Measurements from ENCODE around the gene TPO. TPM values are rescaled to one million over a fixed set of nuclear protein-coding genes. Genes with fewer than 3 reads are reported as not detected.

The TPO gene
- total RNA-seq, 4 donors from 2014 or later = 0.70 to 46.2 (median 6.8) TPM

DNA sequence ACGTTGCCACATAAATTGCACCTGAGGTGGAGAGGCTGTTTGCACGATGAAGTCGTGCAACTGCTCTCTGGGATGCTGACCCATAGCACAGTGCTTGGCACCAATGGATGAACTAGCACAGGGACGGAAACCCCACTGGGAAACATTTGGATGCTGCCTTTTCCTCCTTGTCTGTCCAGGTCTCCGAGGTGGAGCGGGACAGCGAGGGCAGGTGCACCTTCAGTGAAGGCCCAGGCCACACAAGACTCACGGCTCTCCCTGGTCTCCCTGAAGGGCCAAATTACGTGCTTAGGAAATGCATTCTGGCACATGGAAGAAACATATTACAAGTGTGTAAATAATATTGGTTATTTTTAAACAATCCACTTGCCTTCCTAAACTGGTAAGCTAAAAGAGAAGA, 70.3 kb downstream of the TPO start:
- DNase-seq = peak in 1 of 3 donors; percentile 11
- TF ChIP-seq, protein P1, sequence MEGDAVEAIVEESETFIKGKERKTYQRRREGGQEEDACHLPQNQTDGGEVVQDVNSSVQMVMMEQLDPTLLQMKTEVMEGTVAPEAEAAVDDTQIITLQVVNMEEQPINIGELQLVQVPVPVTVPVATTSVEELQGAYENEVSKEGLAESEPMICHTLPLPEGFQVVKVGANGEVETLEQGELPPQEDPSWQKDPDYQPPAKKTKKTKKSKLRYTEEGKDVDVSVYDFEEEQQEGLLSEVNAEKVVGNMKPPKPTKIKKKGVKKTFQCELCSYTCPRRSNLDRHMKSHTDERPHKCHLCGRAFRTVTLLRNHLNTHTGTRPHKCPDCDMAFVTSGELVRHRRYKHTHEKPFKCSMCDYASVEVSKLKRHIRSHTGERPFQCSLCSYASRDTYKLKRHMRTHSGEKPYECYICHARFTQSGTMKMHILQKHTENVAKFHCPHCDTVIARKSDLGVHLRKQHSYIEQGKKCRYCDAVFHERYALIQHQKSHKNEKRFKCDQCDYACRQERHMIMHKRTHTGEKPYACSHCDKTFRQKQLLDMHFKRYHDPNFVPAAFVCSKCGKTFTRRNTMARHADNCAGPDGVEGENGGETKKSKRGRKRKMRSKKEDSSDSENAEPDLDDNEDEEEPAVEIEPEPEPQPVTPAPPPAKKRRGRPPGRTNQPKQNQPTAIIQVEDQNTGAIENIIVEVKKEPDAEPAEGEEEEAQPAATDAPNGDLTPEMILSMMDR (IDR thresholded peaks at IDR 0.05) = no peak
- no peak for TF ChIP-seq POLR2A (IDR thresholded peaks at IDR 0.05)
- H3K36me3 ChIP-seq = no peaks in the 10 kb centered on the region
- H3K27ac ChIP-seq = no peak overlapping the region
- no peaks in the 10 kb centered on the region for H3K4me1 ChIP-seq
- H3K9me3 ChIP-seq = no peaks in the 10 kb centered on the region
- no peaks in the 10 kb centered on the region for H3K27me3 ChIP-seq
- no peak overlapping the region for H3K4me3 ChIP-seq

GRCh38 chr2:1484131-1484884, 71.0 kb downstream of the TPO start:
- Histone ChIP-seq H3K4me1 (no peaks in the 10 kb centered on the region), H3K27ac (no peak overlapping the region), H3K36me3 (no peaks in the 10 kb centered on the region), H3K27me3 (no peaks in the 10 kb centered on the region), H3K4me3 (no peak overlapping the region), H3K9me3 (peaks cover 0 to 5% (median 0%) of the 10 kb centered on the region in 4 donors)
- DNase-seq = peak in 1 of 3 donors; percentile 37
- TF ChIP-seq, protein P1 (IDR thresholded peaks at IDR 0.05) = no peak
- TF ChIP-seq POLR2A (IDR thresholded peaks at IDR 0.05) = no peak

DNA sequence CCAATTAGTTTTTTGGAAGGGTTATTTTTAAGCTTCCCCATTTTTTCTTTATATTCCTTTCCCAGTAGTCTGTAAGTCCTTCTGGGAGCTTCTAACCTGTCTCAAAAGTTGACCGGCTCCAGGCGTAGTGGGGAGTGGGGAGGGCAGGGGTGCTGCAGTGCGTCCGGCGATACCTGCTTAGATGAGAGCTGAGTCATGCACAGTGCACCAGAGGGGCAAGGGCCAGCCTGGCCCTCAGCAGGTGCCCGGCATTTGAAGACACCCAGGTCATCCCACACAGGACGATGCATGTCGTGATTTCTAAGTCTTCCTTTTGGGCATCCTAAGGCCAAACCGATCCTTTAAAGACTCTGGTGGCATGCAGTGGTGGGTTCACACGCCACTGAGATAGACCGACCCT, 73.4 kb downstream of the TPO start:
- Histone ChIP-seq H3K4me3 (no peak overlapping the region), H3K36me3 (no peaks in the 10 kb centered on the region), H3K27ac (no peak overlapping the region), H3K27me3 (no peaks in the 10 kb centered on the region), H3K9me3 (peaks cover 0 to 5% (median 0%) of the 10 kb centered on the region in 4 donors), H3K4me1 (no peaks in the 10 kb centered on the region)
- TF ChIP-seq POLR2A (IDR thresholded peaks at IDR 0.05) = no peak
- TF ChIP-seq, protein P1 (IDR thresholded peaks at IDR 0.05) = no peak
- no peak for DNase-seq

DNA sequence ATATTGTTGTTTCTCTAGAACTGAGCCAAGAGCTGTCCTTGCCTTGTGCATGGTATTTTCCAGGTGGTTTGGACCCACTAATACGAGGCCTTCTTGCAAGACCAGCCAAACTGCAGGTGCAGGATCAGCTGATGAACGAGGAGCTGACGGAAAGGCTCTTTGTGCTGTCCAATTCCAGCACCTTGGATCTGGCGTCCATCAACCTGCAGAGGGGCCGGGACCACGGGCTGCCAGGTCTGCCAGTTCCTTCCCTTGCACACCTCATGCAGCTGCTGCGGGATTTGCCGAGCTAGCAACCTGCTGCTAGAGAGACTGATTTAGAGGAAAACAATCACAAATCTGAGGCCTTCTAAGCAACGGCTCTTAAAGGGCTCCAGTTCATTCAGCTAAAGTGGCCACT, 74.5 kb downstream of the TPO start:
- H3K27ac ChIP-seq = no peak overlapping the region
- H3K9me3 ChIP-seq = peaks cover 0 to 5% (median 0%) of the 10 kb centered on the region in 4 donors
- no peak for TF ChIP-seq POLR2A (IDR thresholded peaks at IDR 0.05)
- TF ChIP-seq, protein P1 (IDR thresholded peaks at IDR 0.05) = no peak
- no peaks in the 10 kb centered on the region for H3K4me1 ChIP-seq
- no peaks in the 10 kb centered on the region for H3K36me3 ChIP-seq
- DNase-seq = no peak
- no peaks in the 10 kb centered on the region for H3K27me3 ChIP-seq
- no peak overlapping the region for H3K4me3 ChIP-seq

DNA sequence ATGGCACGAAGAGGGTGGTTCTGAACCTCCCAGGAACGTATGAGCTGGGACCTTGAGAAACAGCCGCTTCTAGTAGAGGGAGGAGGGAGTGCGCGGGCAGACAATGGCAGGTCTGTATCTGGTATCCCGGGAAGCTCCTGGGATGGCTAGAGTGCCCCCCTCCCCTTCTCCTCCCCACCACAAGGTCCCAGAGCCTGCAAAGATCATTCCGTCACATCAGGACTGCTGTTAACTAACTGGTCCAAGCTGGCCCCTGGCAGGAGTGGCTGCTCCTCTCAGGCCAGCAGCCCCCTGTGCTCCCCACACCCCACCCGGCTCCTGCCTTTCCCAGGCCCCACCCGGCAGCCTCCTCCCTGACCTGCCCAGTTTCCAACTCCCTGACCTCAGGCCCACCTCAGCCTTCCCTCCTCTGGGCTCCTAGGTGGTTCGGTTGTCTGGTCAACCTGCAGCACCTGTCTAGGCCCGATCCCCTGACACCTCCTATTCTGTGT, 75.0 kb downstream of the TPO start:
- Histone ChIP-seq H3K4me3 (no peak overlapping the region), H3K27me3 (no peaks in the 10 kb centered on the region), H3K27ac (no peak overlapping the region), H3K9me3 (peaks cover 0 to 5% (median 0%) of the 10 kb centered on the region in 4 donors), H3K36me3 (no peaks in the 10 kb centered on the region), H3K4me1 (no peaks in the 10 kb centered on the region)
- peak in 1 of 3 donors; percentile 19 for DNase-seq
- TF ChIP-seq, protein P1 (IDR thresholded peaks at IDR 0.05) = no peak
- no peak for TF ChIP-seq POLR2A (IDR thresholded peaks at IDR 0.05)

All from Peyer's patch (tissue), 4 donors.